ENCODE measurements around the gene CHSY1.

Gene CHSY1

GRCh38 chr15:101209285-101209845, 42.5 kb downstream of the CHSY1 start:
- no peak for DNase-seq

DNA sequence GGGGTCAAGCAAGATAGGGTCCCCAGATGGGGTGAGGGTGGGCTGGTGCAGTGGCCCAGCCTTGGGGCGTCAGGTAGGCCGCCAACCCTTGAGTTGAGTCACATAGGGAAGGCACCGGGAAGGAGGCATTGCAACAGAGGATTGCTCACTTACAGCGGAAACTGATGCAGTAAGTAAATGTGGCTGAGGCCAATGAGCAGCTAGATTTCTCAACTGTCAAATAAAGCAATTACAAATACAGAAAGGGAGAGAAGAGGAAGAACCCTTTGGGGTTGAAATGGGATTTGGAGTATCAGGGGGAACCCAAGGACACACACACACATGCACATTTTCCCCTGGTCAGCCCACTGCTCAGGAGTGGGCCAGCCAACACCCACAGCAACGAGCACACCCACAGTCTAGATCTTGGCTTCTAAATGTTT, 44.0 kb downstream of the CHSY1 start:
- no peak for DNase-seq

GRCh38 chr15:101206176-101206591, 45.7 kb downstream of the CHSY1 start:
- no peak for DNase-seq

- DNase-seq = no peak
These were observed 46.9 kb downstream of the CHSY1 start for GRCh38 chr15:101204739-101205535.

- DNase-seq = no peak
These were observed 48.1 kb downstream of the CHSY1 start for GRCh38 chr15:101203607-101204189.

DNA sequence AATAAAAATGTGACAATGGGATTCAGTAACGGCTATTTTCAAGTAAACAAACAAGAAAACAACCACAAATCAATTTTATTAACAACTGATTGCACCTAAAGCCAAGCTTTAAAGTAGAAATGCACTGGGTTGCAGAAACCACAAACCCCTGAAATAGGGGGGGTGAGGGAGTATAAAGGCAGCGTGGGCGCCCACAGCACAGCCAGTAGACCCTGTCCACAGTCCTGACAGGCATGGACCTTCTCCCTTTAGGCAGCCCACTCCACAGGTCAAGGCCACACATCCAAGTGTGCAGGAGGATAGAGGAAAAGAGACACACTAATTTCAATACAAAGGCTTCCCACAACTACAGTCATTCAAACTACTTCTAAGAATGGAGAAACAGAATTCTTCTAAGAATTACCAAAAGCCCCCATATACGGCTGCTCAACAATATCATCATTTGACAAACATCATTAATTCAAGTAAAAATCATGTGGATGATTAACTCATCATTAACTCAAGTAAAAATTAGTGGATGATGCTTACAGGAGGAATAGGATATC, 48.7 kb downstream of the CHSY1 start:
- no peak for DNase-seq

DNA sequence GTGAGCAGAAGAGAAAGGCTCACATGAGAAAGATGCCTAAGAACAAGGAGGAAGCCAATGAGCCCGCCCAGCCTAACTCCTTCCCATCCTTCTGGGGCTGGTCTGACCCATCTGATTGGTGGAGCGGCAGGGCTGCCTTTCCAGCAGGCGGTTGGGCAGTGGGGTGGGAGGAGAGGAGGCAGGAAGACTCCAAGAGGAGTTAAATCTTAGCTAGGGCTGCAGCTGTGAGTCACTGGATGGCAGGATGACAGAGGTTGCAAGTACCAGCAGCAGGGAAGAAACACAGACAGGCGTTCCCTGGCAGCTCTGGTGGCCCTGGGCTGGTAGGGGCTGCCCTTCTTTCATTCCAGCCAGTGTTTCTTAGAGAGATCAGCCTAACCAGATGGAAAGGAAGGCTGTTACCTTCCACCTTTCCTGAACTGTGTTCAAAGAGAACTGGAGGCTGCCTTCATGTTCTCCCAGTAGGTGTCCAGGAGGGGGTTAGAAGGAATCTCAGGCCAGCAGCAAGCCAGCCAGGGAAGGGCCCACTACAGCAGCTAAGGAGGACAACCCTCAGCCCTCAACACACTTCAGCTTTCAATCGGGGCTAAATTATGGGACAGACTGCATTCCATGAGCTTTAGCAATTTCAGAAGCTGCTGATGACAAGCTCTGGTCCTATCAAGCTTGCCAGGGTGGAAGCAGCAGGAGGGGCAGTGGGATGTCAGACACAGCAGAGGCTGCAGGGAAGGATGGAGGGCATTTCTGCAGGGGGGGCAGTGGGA, 50.3 kb downstream of the CHSY1 start:
- DNase-seq = no peak

GRCh38 chr15:101200181-101200580, 51.7 kb downstream of the CHSY1 start:
- no peak for DNase-seq

DNA sequence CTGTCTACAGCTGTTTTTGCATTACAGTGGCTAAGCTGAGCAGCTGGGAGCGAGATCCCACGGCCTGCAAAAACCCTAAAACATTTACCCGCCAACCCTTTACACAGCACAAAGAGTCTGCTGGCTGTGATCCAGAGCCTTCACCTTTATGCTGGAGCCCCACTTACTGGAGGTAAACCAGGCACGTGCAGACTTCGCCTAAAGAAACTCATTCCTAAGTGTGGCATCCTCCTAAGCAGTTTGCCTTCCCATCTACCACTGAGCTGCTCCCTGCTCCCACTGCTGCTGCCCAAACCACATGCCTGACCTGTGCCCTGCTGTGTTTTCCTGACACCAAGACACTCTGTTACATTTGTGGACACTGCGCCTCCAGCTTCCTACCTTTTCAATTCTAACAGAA, 53.0 kb downstream of the CHSY1 start:
- no peak for DNase-seq

DNA sequence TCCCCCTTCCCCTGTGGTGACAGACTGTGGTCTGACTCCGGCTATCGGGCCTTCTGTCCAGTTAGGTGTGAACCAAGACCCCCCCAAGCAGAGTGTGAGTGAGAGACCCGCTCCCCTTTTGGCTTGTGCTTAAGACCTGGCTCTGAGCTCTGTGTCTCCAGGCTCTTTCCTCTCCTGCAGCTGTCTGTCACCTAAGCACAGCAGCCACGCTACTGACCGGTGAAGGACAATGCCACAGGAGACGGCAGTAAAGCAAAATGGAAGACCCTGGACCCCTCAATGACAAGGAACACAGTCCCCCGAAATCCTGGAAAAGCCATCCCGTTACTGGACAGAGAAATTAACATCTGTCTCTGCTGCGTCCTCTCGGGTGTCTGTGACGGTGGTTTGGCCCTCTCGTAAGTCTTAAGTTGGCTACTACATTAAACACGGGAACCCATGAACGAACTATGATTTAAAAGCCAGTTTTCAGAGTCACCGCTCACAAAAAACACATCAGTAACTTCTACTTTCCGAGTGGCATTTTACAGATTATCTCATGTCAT, 53.7 kb downstream of the CHSY1 start:
- no peak for DNase-seq

DNA sequence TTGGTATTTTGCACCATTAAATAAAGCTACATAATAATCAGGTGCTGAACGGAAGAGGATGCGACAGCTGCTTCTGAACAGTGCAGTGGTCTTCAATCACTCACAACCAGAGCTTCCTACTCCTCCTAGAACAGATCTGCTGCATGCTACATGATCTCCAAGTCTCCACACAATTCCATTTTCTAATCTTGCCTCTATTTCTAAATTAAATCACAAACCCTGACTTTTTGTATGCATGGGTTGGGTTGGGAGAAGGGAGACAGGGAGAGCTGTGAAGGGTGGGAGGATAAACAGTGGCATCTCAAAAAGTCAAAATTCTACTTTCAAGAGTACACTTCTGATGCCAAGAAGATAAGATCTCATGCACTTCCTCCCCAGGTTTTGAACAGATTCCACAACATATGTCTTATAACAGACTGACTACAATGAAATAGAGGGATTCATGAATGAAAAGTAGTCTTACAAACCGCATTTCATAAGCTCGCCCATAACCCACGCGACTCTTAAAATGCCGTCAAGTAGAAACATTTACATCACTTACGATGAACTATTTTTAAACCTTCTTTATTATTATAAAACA, 57.2 kb downstream of the CHSY1 start:
- no peak for DNase-seq

DNA sequence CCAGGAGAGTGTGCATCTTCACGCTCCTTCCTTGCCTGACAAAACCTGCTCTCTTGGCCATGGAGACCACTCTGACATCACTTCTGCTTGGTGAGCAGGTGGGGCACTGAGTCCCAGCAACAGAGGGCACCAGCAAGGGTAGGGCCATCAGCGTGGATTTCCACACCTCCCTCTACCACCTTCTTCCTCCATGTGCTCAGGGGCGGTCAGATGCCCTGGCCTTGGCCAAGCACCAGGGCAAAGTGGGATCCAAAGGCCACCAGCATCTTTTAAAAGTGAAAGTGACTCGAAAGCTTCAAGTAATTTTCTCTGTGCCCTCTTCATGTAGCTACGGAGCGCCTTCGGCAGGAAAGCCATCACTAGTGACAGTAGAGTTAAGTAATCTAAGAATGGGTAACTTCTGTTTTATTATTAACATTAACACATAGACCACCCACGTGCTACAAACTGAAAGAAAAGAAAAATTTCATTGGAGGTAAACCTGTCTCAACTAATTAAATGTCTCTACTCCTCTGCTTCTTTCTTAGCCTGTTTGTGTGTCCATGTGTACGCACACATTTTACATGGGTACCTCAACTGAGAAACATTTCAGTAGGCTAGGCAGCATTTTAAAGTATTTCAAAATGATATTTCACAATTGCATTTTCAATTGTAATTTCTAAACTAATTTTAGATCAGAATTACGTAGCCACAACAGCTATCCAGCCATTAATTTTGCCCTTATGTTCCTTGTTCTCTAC, 57.9 kb downstream of the CHSY1 start:
- DNase-seq = no peak

GRCh38 chr15:101193120-101193644, 58.7 kb downstream of the CHSY1 start:
- DNase-seq = no peak

DNA sequence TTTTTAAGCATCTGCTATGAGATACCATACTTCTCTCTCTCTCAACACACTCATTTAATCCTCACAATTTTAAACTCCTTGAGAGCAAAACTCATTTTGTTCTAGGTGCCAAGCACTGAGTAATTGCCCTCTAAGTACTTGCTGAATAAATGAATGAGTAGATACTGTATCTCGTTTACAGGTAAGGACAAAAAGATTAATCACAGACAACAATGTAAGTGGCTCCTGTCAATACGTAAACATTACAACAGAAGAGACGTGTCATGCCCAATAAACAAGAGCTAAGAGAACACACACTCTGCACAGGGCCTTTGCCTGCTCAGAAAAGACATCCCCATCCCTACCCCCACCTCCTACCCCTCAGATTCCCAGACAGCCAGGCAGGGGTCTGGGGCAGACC, 59.8 kb downstream of the CHSY1 start:
- DNase-seq = no peak

DNA sequence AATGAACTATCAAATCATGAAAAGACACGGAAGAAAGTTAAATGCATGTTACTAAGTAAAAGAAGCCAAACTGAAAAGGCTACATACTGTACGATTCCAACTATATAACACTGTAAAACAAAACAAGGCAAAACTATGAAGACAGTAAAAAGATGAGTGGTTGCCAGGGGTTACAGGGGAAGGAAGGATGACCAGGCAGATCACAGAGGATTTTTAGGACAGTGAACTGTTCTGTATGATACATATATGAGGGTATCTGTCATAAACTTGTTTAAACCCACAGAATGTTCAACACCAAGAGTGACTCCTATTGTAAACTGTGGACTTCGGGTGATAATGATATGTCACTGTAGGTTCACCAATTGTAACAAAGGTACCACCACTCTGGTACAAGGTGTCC, 60.6 kb downstream of the CHSY1 start:
- DNase-seq = no peak

DNA sequence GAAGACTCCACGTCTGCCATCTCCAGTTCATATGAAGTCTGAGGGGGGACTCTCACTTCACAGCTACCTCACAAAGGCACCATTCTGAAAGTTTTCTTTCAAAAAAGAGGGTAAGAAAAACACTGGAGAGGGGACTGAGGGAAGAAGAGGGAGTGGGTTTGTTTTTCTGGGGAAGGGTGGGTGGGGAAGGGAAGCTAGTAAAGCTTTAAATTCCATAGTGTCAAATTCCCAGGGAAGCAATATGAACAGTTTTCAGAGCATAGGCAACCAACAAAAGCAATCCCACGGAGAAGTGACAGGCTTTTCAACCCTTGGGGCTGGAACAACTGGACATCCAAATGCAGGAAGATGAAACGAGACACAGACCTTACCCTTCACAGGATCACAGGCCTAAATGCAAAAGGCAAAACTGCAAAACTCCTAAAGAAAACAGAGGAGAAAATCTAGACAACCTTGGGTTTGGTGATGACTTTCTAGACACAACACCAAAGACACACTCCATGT, 61.7 kb downstream of the CHSY1 start:
- no peak for DNase-seq

- DNase-seq = no peak
These were observed 62.3 kb downstream of the CHSY1 start for GRCh38 chr15:101189409-101190091.

DNA sequence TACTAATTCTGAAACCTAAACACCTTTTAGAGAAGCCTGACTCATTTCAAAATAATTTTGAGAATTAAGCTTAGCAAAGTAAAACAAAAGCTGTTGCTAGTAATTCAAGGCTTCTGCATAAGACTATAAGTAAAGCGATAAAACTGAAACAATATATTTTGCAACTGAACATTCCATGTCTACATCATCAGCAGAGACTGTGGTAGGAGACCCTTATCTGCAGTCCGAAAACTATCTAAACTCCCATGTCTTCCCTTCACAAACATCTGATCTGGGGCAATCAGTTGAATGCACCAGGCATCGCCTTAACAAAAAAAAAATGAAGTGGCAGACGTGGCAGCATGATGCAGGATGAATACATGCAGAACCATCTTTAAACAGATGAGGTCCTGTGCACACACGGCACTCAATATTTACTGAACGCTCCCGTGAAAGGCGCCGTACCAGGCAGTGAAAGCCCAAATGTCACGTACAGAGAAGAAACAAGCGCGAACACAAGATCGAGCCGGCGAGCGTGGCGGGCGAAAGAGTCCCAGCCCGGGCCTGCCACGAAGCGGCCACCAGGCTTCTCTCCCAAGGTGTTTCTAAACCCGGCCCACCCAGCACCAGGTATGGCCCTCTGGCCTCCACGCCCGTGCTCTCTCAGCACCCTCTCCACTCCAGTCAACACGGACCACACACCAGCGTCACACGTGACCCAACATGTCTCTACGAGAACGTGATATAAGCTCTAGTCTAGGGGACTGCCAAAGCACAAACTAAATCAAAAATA, 63.0 kb downstream of the CHSY1 start:
- no peak for DNase-seq

DNA sequence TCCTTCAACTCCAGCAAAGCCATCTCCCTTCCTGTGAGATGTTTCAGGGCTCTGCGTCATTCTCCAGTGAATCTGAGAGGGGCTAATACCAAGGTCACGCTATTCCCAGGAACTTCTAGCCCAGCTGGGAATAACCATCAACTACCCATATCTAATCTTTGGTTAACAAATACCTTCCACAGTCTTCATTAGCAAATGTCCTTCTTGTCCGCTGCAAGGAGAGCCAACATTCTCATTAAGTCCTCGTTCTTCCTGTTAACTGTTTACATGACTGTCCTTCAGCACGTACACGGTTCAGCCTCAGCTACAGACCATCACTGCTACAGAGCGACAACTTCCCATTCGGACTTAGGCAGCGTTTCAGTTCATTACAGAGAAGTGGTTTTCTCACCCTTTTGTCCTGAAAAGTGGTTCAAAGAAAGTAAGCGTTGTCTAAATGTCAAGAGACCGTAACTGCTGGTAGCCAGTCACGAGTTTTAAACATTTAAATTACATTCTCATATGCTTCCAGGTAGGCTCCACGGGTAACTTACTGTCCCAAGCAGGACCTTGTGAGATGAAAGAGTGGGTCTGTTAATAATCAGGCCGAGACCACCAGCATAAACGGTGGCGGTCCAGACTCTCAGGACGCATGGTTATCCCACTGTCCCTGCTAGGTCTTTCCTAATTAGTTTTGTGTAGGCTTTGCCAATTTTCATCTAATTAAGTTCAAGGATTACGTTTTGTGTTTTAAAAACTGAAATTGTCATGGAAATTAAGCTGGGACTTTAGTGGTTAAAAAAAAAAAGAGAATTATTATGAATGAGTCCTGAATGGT, 63.8 kb downstream of the CHSY1 start:
- no peak for DNase-seq

All from NCI-H2171 (cell line).